A673 (cell line): ENCODE data around the gene BORCS8.

Experiments used
- CTCF ChIP-seq: fragments of 300-800, 200-600 bp; sonication (generic); conservative IDR thresholded peaks from 2 replicates; pipeline ENCODE4 v1.5.1; 2017; ENCODE audit warnings: low read depth, mild to moderate bottlenecking, antibody characterized with exemption, low read length, moderate library complexity, mixed read lengths
- EZH2 ChIP-seq: fragments of 200-600 bp; sonication (generic); IDR thresholded peaks from 2 replicates; pipeline ENCODE4 v1.6.1; 2017; ENCODE audit warnings: borderline replicate concordance, low read depth, mild to moderate bottlenecking, mixed read lengths, antibody characterized with exemption, low read length; ENCODE audit not compliant: poor library complexity, severe bottlenecking

GRCh38 chr19:19142347-19142746, 49.6 kb downstream of the BORCS8 start:
- TF ChIP-seq EZH2 (no peak), CTCF (no peak)
